NB4 (cell line): Measurements from ENCODE around the gene ITGB4.

Source experiments
- CTCF ChIP-seq: IDR thresholded peaks from one replicate; pipeline ENCODE4 v1.5.1; 2012; ENCODE audit warnings: low read depth, low read length
- MAX ChIP-seq: IDR thresholded peaks from 2 replicates; pipeline ENCODE4 v1.6.1; 2011; ENCODE audit warnings: low read depth, low read length
- MYC ChIP-seq: IDR thresholded peaks from 2 replicates; pipeline ENCODE4 v1.6.1; 2011; ENCODE audit warnings: low read depth, low read length
- POLR2A ChIP-seq: IDR thresholded peaks from 2 replicates; pipeline ENCODE4 v1.6.1; 2011; ENCODE audit warnings: mild to moderate bottlenecking; ENCODE audit not compliant: insufficient read length; ENCODE audit errors: extremely low read depth

- TF ChIP-seq POLR2A (no peak), MAX (no peak), CTCF (no peak), MYC (no peak)
These were observed 33.3 kb downstream of the ITGB4 start for GRCh38 chr17:75754378-75755204.
